ENCODE results near the gene ERAP2.
A peak's percentile ranks its signal among the peaks of the same experiment; 100 is the strongest.

Gene ERAP2

GRCh38 chr5:96934708-96935558 is 58.6 kb downstream of the ERAP2 start:
- DNase-seq, result peak; percentile 93 to 96 (median 94)

GRCh38 chr5:96935559-96936430 is 59.5 kb downstream of the ERAP2 start, which contains the start of gene LNPEP:
LNPEP (plus strand) TSS chr5:96936080; CDS start chr5:96936156, 76 bp downstream.
- DNase-seq, result peak; percentile 97

- peak in 2 of 3 donors; percentile 33 to 49 for DNase-seq
Measured at GRCh38 chr5:96936431-96937320, 60.4 kb downstream of the ERAP2 start.

- DNase-seq, result no peak
Measured at GRCh38 chr5:96940586-96940985, 64.3 kb downstream of the ERAP2 start.

GRCh38 chr5:96941140-96941539 is 64.8 kb downstream of the ERAP2 start:
- no peak for DNase-seq

GRCh38 chr5:96942078-96942477 is 65.8 kb downstream of the ERAP2 start:
- no peak for DNase-seq

GRCh38 chr5:96942911-96943310 is 66.6 kb downstream of the ERAP2 start:
- no peak for DNase-seq

GRCh38 chr5:96943799-96944198 is 67.5 kb downstream of the ERAP2 start:
- DNase-seq, result no peak

- DNase-seq, result no peak
Measured at GRCh38 chr5:96945144-96945897, 69.0 kb downstream of the ERAP2 start.

GRCh38 chr5:96946381-96946780 is 70.1 kb downstream of the ERAP2 start:
- no peak for DNase-seq

- DNase-seq, result no peak
Measured at GRCh38 chr5:96952118-96952750, 75.9 kb downstream of the ERAP2 start.

GRCh38 chr5:96952974-96953730 is 76.9 kb downstream of the ERAP2 start:
- DNase-seq, result no peak

GRCh38 chr5:96957254-96958049 is 81.2 kb downstream of the ERAP2 start:
- DNase-seq, result no peak

GRCh38 chr5:96958977-96959376 is 82.7 kb downstream of the ERAP2 start:
- DNase-seq, result no peak

- DNase-seq, result peak; percentile 58 to 82 (median 75)
Measured at GRCh38 chr5:96961053-96961452, 84.8 kb downstream of the ERAP2 start.

GRCh38 chr5:96962540-96962991 is 86.3 kb downstream of the ERAP2 start:
- DNase-seq, result no peak

GRCh38 chr5:96963267-96963666 is 87.0 kb downstream of the ERAP2 start:
- peak; percentile 66 to 80 (median 67) for DNase-seq

- DNase-seq, result no peak
Measured at GRCh38 chr5:96966801-96967200, 90.5 kb downstream of the ERAP2 start.

GRCh38 chr5:96967400-96967799 is 91.1 kb downstream of the ERAP2 start:
- DNase-seq, result no peak

- no peak for DNase-seq
Measured at GRCh38 chr5:96968074-96968473, 91.8 kb downstream of the ERAP2 start.
